Suprapubic skin (tissue), 4 donors: ENCODE measurements around the gene L3MBTL4. TPM values are rescaled to one million over a fixed set of nuclear protein-coding genes. Genes with fewer than 3 reads are reported as not detected.

Experiments used
- DNase-seq, 2 donors: peaks; one replicate each; pipeline ENCODE4 v3.0.0-alpha.2; 2019; ENCODE audit warnings: low spot score in 2 of 2
- H3K27ac ChIP-seq: fragments of 200-600 bp; sonication (generic); one replicate; pipeline ENCODE4 v1.5.1; 2019
- H3K27me3 ChIP-seq: fragments of 200-600 bp; sonication (generic); one replicate; pipeline ENCODE4 v1.5.1; 2019
- H3K36me3 ChIP-seq: fragments of 200-600 bp; sonication (generic); one replicate; pipeline ENCODE4 v1.5.1; 2019
- H3K4me1 ChIP-seq: fragments of 200-600 bp; sonication (generic); one replicate; pipeline ENCODE4 v1.5.1; 2019
- H3K4me3 ChIP-seq: fragments of 200-600 bp; sonication (generic); one replicate; pipeline ENCODE4 v1.5.1; 2019; ENCODE audit warnings: mild to moderate bottlenecking
- H3K9me3 ChIP-seq: fragments of 200-600 bp; sonication (generic); one replicate; pipeline ENCODE4 v1.5.1; 2019
- CTCF ChIP-seq, 2 donors: fragments of 200-600 bp in 1 of 2; fragments of 450-650 bp in 1 of 2; sonication (generic) in 1 of 2; IDR thresholded peaks; one replicate each; pipeline ENCODE4 v1.5.1; 2016 to 2019; ENCODE audit warnings: antibody characterized with exemption in 2 of 2, mild to moderate bottlenecking in 1 of 2, moderate library complexity in 1 of 2
- EP300 ChIP-seq: sonication (generic); formaldehyde crosslinking; IDR thresholded peaks from one replicate; pipeline ENCODE4 v1.6.1; 2017; ENCODE audit warnings: antibody characterized with exemption
- POLR2A ChIP-seq, 2 donors: fragments of 450-650 bp; IDR thresholded peaks; one replicate each; pipeline ENCODE4 v1.6.1; 2017; ENCODE audit warnings: antibody characterized with exemption in 2 of 2, mild to moderate bottlenecking in 2 of 2, moderate library complexity in 2 of 2
- POLR2AphosphoS5 ChIP-seq, 3 donors: sonication (generic); formaldehyde crosslinking; IDR thresholded peaks; one replicate each; pipeline ENCODE4 v1.6.1; 2017; ENCODE audit warnings: antibody characterized with exemption in 3 of 3
- WGBS: methylation state at CpG from one replicate; pipeline ENCODE4 v1.1.5; 2018; 5-methylcytosine and 5-hydroxymethylcytosine counted together
- total RNA-seq, 4 donors: library from RNA; depleted of rRNA; stranded (reverse); fragments of >200 nt; gene quantifications; one replicate each; pipeline ENCODE4 v1.1.0, GENCODE V29; 2016

L3MBTL4 gene
- total RNA-seq, 4 donors from 2014 or later, result 11.9 to 29.9 (median 14.4) TPM

DNA sequence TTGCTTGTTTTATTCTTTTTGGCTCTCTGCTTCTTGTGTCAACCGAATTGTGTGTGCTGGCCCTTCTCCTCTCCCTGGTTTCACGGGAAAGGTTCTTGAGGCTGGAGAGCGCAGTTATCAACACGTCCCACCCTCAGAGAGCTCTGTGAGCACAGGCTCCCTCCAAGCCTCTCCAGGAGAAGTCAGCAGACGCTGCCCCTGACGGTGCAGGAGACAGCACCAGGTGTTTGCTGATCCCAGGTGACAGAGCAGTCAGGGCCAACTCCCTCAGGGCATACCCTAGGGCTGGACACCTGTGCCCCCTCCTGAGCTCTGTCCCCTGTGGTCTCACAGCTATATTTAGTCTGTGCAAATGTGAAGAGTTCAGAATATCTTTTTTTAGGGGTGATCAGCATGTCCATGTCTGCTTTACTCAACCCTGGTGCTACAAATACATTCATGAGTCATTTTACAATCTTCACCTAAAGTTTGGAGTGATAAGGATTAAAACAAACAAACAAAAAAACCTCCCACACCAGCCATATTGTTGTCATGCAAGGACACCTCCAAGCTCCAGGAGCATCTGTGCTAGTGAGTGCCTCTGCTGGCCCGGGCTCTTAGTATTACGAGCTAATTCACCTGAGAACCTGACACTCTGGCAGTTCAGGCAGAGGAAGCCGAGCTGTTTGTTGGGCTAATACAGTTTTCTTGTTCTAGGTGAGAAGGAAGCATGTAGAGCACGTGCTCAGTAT lies 453.4 kb downstream of the L3MBTL4 start:
- 66% methylated on average over 10 of the region's 10 CpGs for WGBS
- Histone ChIP-seq H3K9me3 (no peaks in the 10 kb centered on the region), H3K27me3 (no peaks in the 10 kb centered on the region), H3K27ac (no peak overlapping the region), H3K4me3 (no peak overlapping the region), H3K36me3 (no peaks in the 10 kb centered on the region), H3K4me1 (peaks cover 10% of the 10 kb centered on the region)
- DNase-seq, result no peak
- TF ChIP-seq POLR2A (IDR thresholded peaks at IDR 0.05), result no peak

GRCh38 chr18:5958822-5959221 lies 455.9 kb downstream of the L3MBTL4 start:
- H3K4me3 ChIP-seq, result no peak overlapping the region
- no peak overlapping the region for H3K27ac ChIP-seq
- WGBS, result 92% methylated on average over 5 of the region's 6 CpGs
- H3K27me3 ChIP-seq, result no peaks in the 10 kb centered on the region
- H3K4me1 ChIP-seq, result peaks cover 10% of the 10 kb centered on the region
- H3K36me3 ChIP-seq, result peaks cover 6% of the 10 kb centered on the region
- no peak for TF ChIP-seq POLR2AphosphoS5 (IDR thresholded peaks at IDR 0.05)
- no peak for TF ChIP-seq POLR2A (IDR thresholded peaks at IDR 0.05)
- no peak for TF ChIP-seq EP300
- no peak for TF ChIP-seq CTCF (IDR thresholded peaks at IDR 0.05)
- no peak for DNase-seq
- no peaks in the 10 kb centered on the region for H3K9me3 ChIP-seq

GRCh38 chr18:5955861-5956260 lies 458.9 kb downstream of the L3MBTL4 start:
- Histone ChIP-seq H3K36me3 (peaks cover 9% of the 10 kb centered on the region), H3K4me1 (no peaks in the 10 kb centered on the region), H3K27me3 (no peaks in the 10 kb centered on the region), H3K9me3 (no peaks in the 10 kb centered on the region), H3K27ac (no peak overlapping the region), H3K4me3 (no peak overlapping the region)
- DNase-seq, result no peak
- TF ChIP-seq EP300, result no peak
- no peak for TF ChIP-seq CTCF (IDR thresholded peaks at IDR 0.05)
- no peak for TF ChIP-seq POLR2AphosphoS5 (IDR thresholded peaks at IDR 0.05)
- 86% methylated on average over 5 of the region's 5 CpGs for WGBS

GRCh38 chr18:5951515-5952091 lies 463.1 kb downstream of the L3MBTL4 start:
- no peaks in the 10 kb centered on the region for H3K27me3 ChIP-seq
- TF ChIP-seq POLR2AphosphoS5 (IDR thresholded peaks at IDR 0.05) (no peak), POLR2A (IDR thresholded peaks at IDR 0.05) (no peak), EP300 (no peak), CTCF (IDR thresholded peaks at IDR 0.05) (no peak)
- no peak overlapping the region for H3K27ac ChIP-seq
- no peak overlapping the region for H3K4me3 ChIP-seq
- no peaks in the 10 kb centered on the region for H3K9me3 ChIP-seq
- whole genome bisulfite sequencing, result 84% methylated on average over 4 of the region's 4 CpGs
- no peak for DNase-seq
- H3K4me1 ChIP-seq, result no peaks in the 10 kb centered on the region
- H3K36me3 ChIP-seq, result peaks cover 9% of the 10 kb centered on the region

GRCh38 chr18:5948781-5949180 lies 465.9 kb downstream of the L3MBTL4 start:
- WGBS, result 0% methylated on average over 1 of the region's 1 CpG
- no peaks in the 10 kb centered on the region for H3K9me3 ChIP-seq
- no peak for TF ChIP-seq POLR2A (IDR thresholded peaks at IDR 0.05)
- TF ChIP-seq EP300, result no peak
- TF ChIP-seq POLR2AphosphoS5 (IDR thresholded peaks at IDR 0.05), result no peak
- TF ChIP-seq CTCF (IDR thresholded peaks at IDR 0.05), result no peak
- no peaks in the 10 kb centered on the region for H3K27me3 ChIP-seq
- H3K36me3 ChIP-seq, result peaks cover 3% of the 10 kb centered on the region
- H3K4me3 ChIP-seq, result no peak overlapping the region
- DNase-seq, result no peak
- no peak overlapping the region for H3K27ac ChIP-seq
- no peaks in the 10 kb centered on the region for H3K4me1 ChIP-seq
